ENCODE data around the gene ADISSP.

The ADISSP gene

DNA sequence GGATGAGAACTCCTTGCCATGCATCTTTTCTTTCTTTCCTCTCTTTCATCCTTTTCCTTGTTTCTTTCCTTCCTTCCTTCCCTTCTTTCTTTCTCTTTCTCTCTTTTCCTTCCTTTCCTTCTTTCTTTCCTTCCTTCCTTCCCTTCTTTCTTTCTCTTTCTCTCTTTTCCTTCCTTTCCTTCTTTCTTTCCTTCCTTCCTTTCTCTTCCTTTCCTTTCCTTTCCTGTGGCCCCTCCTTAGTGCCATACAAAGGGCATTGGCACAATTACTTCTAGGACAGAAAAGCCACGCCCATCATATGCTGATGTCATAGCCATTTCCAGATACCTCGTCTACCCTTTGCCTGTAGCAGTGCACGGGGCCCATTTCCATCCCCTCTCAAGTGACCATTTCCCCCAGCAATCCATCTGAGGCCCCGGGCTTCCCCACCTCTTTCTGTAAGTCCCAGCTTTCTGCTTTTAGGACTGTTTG is 21.2 kb upstream of the ADISSP start:
- TF ChIP-seq, protein P1, sequence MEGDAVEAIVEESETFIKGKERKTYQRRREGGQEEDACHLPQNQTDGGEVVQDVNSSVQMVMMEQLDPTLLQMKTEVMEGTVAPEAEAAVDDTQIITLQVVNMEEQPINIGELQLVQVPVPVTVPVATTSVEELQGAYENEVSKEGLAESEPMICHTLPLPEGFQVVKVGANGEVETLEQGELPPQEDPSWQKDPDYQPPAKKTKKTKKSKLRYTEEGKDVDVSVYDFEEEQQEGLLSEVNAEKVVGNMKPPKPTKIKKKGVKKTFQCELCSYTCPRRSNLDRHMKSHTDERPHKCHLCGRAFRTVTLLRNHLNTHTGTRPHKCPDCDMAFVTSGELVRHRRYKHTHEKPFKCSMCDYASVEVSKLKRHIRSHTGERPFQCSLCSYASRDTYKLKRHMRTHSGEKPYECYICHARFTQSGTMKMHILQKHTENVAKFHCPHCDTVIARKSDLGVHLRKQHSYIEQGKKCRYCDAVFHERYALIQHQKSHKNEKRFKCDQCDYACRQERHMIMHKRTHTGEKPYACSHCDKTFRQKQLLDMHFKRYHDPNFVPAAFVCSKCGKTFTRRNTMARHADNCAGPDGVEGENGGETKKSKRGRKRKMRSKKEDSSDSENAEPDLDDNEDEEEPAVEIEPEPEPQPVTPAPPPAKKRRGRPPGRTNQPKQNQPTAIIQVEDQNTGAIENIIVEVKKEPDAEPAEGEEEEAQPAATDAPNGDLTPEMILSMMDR (IDR thresholded peaks at IDR 0.05; ENCODE audit: control insufficient read depth, extremely low read depth, insufficient read depth): no peak
- DNase-seq (ENCODE audit: low read depth): no peak
- H3K4me3 ChIP-seq (ENCODE audit: low read depth, low read length): no peak overlapping the region

DNA sequence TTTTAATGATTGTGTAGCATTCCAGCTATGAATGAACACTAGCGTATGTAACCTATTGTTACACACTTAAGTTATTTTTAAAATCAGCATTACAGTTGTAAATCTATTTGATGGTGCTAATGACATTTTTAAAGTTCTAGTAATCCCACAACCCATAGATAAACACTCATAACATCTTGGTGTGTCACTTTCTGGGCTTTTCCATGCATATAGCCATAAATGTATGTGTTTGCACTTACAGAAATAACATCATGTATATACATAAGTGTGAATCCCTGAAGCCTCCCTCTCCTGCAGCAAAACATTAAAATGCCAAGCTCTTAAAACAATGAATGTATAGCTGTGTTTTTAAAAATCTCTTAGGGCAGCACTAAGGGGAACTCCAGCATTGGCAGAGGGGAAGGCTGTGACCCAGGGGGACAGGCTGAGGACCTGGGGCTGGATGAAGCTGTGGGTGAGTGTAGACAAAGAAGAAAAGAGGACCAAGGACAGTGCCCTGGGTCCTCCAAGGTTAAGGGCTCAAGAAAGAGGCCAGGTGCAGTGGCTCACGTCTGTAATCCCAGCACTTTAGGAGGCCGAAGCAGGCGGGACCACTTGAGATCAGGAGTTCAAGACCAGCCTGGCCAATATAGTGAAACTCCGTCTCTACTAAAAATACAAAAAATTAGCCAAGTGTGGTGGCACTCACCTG is 19.9 kb upstream of the ADISSP start:
- no peak for DNase-seq (ENCODE audit: low read depth)
- peak overlapping the region; percentile 53 for H3K4me3 ChIP-seq (ENCODE audit: low read depth, low read length)
- TF ChIP-seq, protein P1 (IDR thresholded peaks at IDR 0.05; ENCODE audit: control insufficient read depth, extremely low read depth, insufficient read depth): no peak

DNA sequence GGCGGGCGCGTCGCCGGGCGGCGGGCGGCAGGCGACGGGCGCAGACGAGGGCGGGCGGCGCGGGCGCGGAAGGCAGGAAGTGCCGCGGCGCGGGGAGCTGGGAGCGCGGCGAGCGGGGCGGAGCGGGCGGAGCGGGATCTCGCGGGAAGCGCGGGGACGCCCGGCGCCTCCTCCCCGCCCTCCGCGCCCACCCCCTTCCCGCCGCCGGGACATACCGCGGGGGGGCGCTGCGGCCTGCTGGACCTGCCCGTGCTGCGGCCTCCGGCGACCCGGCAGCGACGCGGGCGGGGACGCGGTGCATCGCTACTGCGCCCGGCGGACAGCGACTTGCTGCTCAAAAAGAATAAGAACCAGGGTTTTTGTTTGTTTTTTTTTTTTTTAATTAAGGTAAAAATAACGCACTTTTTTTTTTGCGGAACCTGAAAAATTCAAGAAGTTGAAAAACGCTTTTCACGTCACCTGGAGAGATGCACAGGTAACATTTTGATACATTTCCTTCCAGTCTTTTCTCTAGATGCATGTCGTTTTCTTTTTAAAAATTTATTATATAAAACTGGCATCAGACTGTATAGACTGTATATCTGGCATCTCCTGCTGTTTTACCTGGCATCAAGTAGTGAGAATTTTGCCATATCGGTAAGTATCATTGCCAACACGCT is 19.2 kb upstream of the ADISSP start, which contains the start of gene CENPB:
TSS of gene CENPB (minus strand) at position 76 of the 659 bp plus-strand sequence. CDS start 257 bp downstream, outside the sequence.
- DNase-seq (ENCODE audit: low read depth): no peak
- TF ChIP-seq, protein P1 (IDR thresholded peaks at IDR 0.05; ENCODE audit: control insufficient read depth, extremely low read depth, insufficient read depth): peak; percentile 92
- H3K4me3 ChIP-seq (ENCODE audit: low read depth, low read length): peak within 1 kb of the TSS; percentile 65

DNA sequence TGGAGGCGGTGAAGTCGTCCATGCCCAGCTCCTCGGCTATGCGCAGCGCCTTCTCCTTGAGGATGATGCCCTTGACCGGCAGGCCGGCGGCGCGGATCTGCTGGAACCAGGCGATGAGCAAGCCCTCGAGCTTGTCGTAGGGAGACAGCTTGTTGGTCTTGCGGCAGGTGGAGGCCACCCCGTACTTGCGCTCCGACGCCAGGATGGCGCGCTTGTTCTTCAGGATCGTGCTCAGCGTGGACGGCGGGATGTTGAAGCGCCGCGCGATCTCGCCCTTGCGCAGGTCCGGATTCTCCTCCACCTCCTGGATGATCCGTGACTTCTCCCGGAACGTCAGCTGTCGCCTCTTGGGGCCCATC is 18.6 kb upstream of the ADISSP start:
- no peak for DNase-seq (ENCODE audit: low read depth)
- TF ChIP-seq, protein P1 (IDR thresholded peaks at IDR 0.05; ENCODE audit: control insufficient read depth, extremely low read depth, insufficient read depth): no peak
- H3K4me3 ChIP-seq (ENCODE audit: low read depth, low read length): peak overlapping the region; percentile 65

DNA sequence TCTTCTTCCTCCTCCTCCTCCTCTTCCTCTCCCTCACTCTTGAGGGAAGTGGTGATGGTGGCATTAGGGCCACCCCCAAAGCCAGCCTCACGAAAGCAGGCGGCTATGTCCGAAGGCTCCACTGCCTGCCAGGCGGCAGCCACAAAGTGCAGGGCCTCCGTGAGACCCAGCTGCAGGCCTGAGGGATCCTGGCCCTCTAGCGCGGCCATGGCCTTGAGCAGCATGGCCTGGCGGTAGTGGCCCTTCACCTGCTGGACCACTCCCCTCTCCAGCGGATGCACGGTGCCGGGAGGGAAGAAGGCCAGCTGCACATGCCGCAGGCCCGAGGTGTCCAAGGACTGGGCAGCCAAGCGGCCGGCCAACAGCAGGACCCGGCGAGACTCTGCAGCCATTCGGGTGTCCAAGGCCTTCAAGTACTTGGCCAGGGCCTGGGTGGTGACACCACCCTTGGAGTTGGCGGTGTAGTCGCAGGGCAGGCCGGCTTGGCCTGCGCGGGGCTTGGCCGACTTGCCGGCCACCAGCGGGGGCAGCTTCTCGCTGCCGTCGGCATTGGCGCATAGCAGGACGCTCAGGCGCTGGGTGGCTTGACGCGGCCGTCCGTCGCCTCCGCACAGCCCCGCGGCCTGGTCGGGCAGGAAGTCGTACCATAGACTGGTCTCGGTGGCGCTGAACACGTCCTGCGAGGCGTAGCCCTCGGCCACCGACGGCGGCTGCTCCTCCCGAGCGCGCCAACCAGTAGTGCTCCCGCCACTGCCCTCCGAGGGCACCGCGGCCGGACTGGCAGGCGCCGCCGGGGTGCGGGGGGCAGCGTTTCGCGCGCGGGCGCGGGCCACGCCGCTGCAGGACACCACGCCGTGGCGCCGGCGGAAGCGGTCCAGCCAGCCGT is 17.9 kb upstream of the ADISSP start:
- TF ChIP-seq, protein P1 (IDR thresholded peaks at IDR 0.05; ENCODE audit: control insufficient read depth, extremely low read depth, insufficient read depth): no peak
- no peak for DNase-seq (ENCODE audit: low read depth)
- peak overlapping the region; percentile 65 for H3K4me3 ChIP-seq (ENCODE audit: low read depth, low read length)

DNA sequence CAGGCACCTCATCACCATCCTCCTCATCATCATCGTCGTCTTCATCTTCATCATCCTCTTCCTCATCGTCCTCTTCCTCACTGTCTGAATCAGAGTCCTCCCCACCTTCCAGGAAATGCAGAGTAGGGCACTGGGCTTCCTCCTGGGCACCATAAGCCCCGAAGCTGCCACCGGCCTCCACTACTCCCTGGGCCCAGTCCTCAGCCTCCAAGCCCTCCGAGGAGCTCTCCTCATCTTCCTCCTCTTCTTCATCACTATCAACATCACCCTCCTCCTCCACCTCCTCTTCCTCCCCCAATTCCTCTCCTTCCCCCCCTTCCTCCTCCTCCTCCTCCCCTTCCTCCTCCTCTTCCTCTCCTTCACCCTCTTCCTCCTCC is 17.3 kb upstream of the ADISSP start:
- TF ChIP-seq, protein P1 (IDR thresholded peaks at IDR 0.05; ENCODE audit: control insufficient read depth, extremely low read depth, insufficient read depth): no peak
- no peak overlapping the region for H3K4me3 ChIP-seq (ENCODE audit: low read depth, low read length)
- DNase-seq (ENCODE audit: low read depth): no peak
